ENCODE data around the gene PWP2. TPM values are rescaled to one million over a fixed set of nuclear protein-coding genes. Genes with fewer than 3 reads are reported as not detected.
"Not testable (repeated sequence)": the region's sequence is repeated elsewhere in the genome, so short reads cannot be mapped to it uniquely, and the experiment has no call there.

PWP2 gene
- total RNA-seq, 2 donors from 2014 or later: 10.9 to 13.0 TPM

- ATAC-seq (ENCODE audit: insufficient number of reproducible peaks, low FRiP score, low read depth); DNase-seq (ENCODE audit: low spot score); H3K27ac ChIP-seq; H3K4me1 ChIP-seq (ENCODE audit: control insufficient read depth in 1 of 2, low read depth in 2 of 2); H3K4me3 ChIP-seq; H3K36me3 ChIP-seq; H3K27me3 ChIP-seq (replicated peaks; ENCODE audit: insufficient read depth); H3K9me3 ChIP-seq: not testable (repeated sequence)
Measured at GRCh38 chr21:44157439-44158081, 50.4 kb downstream of the PWP2 start.

GRCh38 chr21:44158082-44158468, 50.9 kb downstream of the PWP2 start:
- not testable (repeated sequence) for H3K4me1 ChIP-seq (ENCODE audit: control insufficient read depth in 1 of 2, low read depth in 2 of 2); ATAC-seq (ENCODE audit: insufficient number of reproducible peaks, low FRiP score, low read depth); H3K36me3 ChIP-seq; H3K27me3 ChIP-seq (replicated peaks; ENCODE audit: insufficient read depth); H3K4me3 ChIP-seq; DNase-seq (ENCODE audit: low spot score); H3K27ac ChIP-seq; H3K9me3 ChIP-seq

GRCh38 chr21:44159349-44160297, 52.4 kb downstream of the PWP2 start:
- not testable (repeated sequence) for H3K27ac ChIP-seq; H3K9me3 ChIP-seq; DNase-seq (ENCODE audit: low spot score); ATAC-seq (ENCODE audit: insufficient number of reproducible peaks, low FRiP score, low read depth); H3K27me3 ChIP-seq (replicated peaks; ENCODE audit: insufficient read depth); H3K36me3 ChIP-seq; H3K4me1 ChIP-seq (ENCODE audit: control insufficient read depth in 1 of 2, low read depth in 2 of 2); H3K4me3 ChIP-seq

GRCh38 chr21:44160298-44160672, 53.1 kb downstream of the PWP2 start:
- not testable (repeated sequence) for H3K9me3 ChIP-seq; H3K4me1 ChIP-seq (ENCODE audit: control insufficient read depth in 1 of 2, low read depth in 2 of 2); ATAC-seq (ENCODE audit: insufficient number of reproducible peaks, low FRiP score, low read depth); H3K36me3 ChIP-seq; H3K4me3 ChIP-seq; H3K27ac ChIP-seq; H3K27me3 ChIP-seq (replicated peaks; ENCODE audit: insufficient read depth); DNase-seq (ENCODE audit: low spot score)

- not testable (repeated sequence) for H3K9me3 ChIP-seq; H3K27me3 ChIP-seq (replicated peaks; ENCODE audit: insufficient read depth); DNase-seq (ENCODE audit: low spot score); ATAC-seq (ENCODE audit: insufficient number of reproducible peaks, low FRiP score, low read depth); H3K27ac ChIP-seq; H3K36me3 ChIP-seq; H3K4me3 ChIP-seq; H3K4me1 ChIP-seq (ENCODE audit: control insufficient read depth in 1 of 2, low read depth in 2 of 2)
Measured at GRCh38 chr21:44160821-44161220, 53.6 kb downstream of the PWP2 start.

- not testable (repeated sequence) for H3K27ac ChIP-seq; H3K9me3 ChIP-seq; H3K4me3 ChIP-seq; H3K27me3 ChIP-seq (replicated peaks; ENCODE audit: insufficient read depth); H3K36me3 ChIP-seq; H3K4me1 ChIP-seq (ENCODE audit: control insufficient read depth in 1 of 2, low read depth in 2 of 2); ATAC-seq (ENCODE audit: insufficient number of reproducible peaks, low FRiP score, low read depth); DNase-seq (ENCODE audit: low spot score)
Measured at GRCh38 chr21:44163167-44163653, 56.0 kb downstream of the PWP2 start.

GRCh38 chr21:44165933-44166332, 58.7 kb downstream of the PWP2 start:
- not testable (repeated sequence) for H3K27ac ChIP-seq; H3K4me1 ChIP-seq (ENCODE audit: control insufficient read depth in 1 of 2, low read depth in 2 of 2); H3K4me3 ChIP-seq; ATAC-seq (ENCODE audit: insufficient number of reproducible peaks, low FRiP score, low read depth); H3K36me3 ChIP-seq; H3K27me3 ChIP-seq (replicated peaks; ENCODE audit: insufficient read depth); H3K9me3 ChIP-seq; DNase-seq (ENCODE audit: low spot score)

GRCh38 chr21:44167527-44167926, 60.3 kb downstream of the PWP2 start:
- H3K27me3 ChIP-seq (replicated peaks; ENCODE audit: insufficient read depth); H3K36me3 ChIP-seq; DNase-seq (ENCODE audit: low spot score); ATAC-seq (ENCODE audit: insufficient number of reproducible peaks, low FRiP score, low read depth); H3K27ac ChIP-seq; H3K4me3 ChIP-seq; H3K9me3 ChIP-seq; H3K4me1 ChIP-seq (ENCODE audit: control insufficient read depth in 1 of 2, low read depth in 2 of 2): not testable (repeated sequence)

GRCh38 chr21:44170326-44170725, 63.1 kb downstream of the PWP2 start:
- not testable (repeated sequence) for ATAC-seq (ENCODE audit: insufficient number of reproducible peaks, low FRiP score, low read depth)

GRCh38 chr21:44170863-44171262, 63.7 kb downstream of the PWP2 start:
- DNase-seq (ENCODE audit: low spot score); ATAC-seq (ENCODE audit: insufficient number of reproducible peaks, low FRiP score, low read depth); H3K27me3 ChIP-seq (replicated peaks; ENCODE audit: insufficient read depth): not testable (repeated sequence)

More at GRCh38 chr21:44170326-44170725, 63.1 kb downstream of the PWP2 start:
- not testable (repeated sequence) for DNase-seq (ENCODE audit: low spot score); H3K27me3 ChIP-seq (replicated peaks; ENCODE audit: insufficient read depth); H3K4me3 ChIP-seq; H3K36me3 ChIP-seq; H3K4me1 ChIP-seq (ENCODE audit: control insufficient read depth in 1 of 2, low read depth in 2 of 2); H3K9me3 ChIP-seq; H3K27ac ChIP-seq

GRCh38 chr21:44171962-44172572, 64.9 kb downstream of the PWP2 start:
- ATAC-seq (ENCODE audit: insufficient number of reproducible peaks, low FRiP score, low read depth); H3K27ac ChIP-seq; H3K36me3 ChIP-seq; H3K4me3 ChIP-seq; H3K9me3 ChIP-seq; H3K27me3 ChIP-seq (replicated peaks; ENCODE audit: insufficient read depth); DNase-seq (ENCODE audit: low spot score); H3K4me1 ChIP-seq (ENCODE audit: control insufficient read depth in 1 of 2, low read depth in 2 of 2): not testable (repeated sequence)

More at GRCh38 chr21:44170863-44171262, 63.7 kb downstream of the PWP2 start:
- not testable (repeated sequence) for H3K4me3 ChIP-seq; H3K36me3 ChIP-seq; H3K27ac ChIP-seq; H3K9me3 ChIP-seq; H3K4me1 ChIP-seq (ENCODE audit: control insufficient read depth in 1 of 2, low read depth in 2 of 2)

GRCh38 chr21:44172741-44173140, 65.5 kb downstream of the PWP2 start:
- H3K4me1 ChIP-seq (ENCODE audit: control insufficient read depth in 1 of 2, low read depth in 2 of 2); H3K9me3 ChIP-seq; H3K36me3 ChIP-seq; H3K27me3 ChIP-seq (replicated peaks; ENCODE audit: insufficient read depth); DNase-seq (ENCODE audit: low spot score); H3K4me3 ChIP-seq; H3K27ac ChIP-seq; ATAC-seq (ENCODE audit: insufficient number of reproducible peaks, low FRiP score, low read depth): not testable (repeated sequence)
